ENCODE measurements around the gene HNRNPA3. TPM values are rescaled to one million over a fixed set of nuclear protein-coding genes. Genes with fewer than 3 reads are reported as not detected.

HNRNPA3 gene
- total and polyA plus RNA-seq, 2 of the 13 experiments (the other 11 are each of a cell fraction or from before 2014, with no cell fraction given), result 73.3 to 97.7 TPM

GRCh38 chr2:177264693-177265587 lies 52.3 kb downstream of the HNRNPA3 start, which contains the start of gene NFE2L2 (continued):
- TF ChIP-seq MLXIP (CRISPR knock-in tag; IDR thresholded peaks at IDR 0.05; ENCODE audit: borderline replicate concordance), result no peak; the same call in 1 of the 2 replicates
- TF ChIP-seq TEF (CRISPR knock-in tag; IDR thresholded peaks at IDR 0.05), result peak; percentile 21; the same call in 1 of the 2 replicates
- 0 out of 2 replicates have a peak, but pooled peaks have one; percentile 18 for TF ChIP-seq PAWR (CRISPR knock-in tag; IDR thresholded peaks at IDR 0.05; ENCODE audit: borderline replicate concordance)
- TF ChIP-seq DR1 (CRISPR knock-in tag; IDR thresholded peaks at IDR 0.05), result no peak; the same call in none of the 2 replicates
- peak; percentile 77 for TF ChIP-seq HNF1A (IDR thresholded peaks at IDR 0.05; ENCODE audit: low read depth)
- peak; percentile 90 for TF ChIP-seq HNF1A (CRISPR knock-in tag; IDR thresholded peaks at IDR 0.05; ENCODE audit: borderline replicate concordance)
- TF ChIP-seq SIN3A (IDR thresholded peaks at IDR 0.05; ENCODE audit: borderline replicate concordance, low read depth, low read length), result peak; percentile 43; the same call in 1 of the 2 replicates
- no peak for TF ChIP-seq NFE2L2 (IDR thresholded peaks at IDR 0.05; ENCODE audit: low read length)
- no peak; the same call in 1 of the 2 replicates for TF ChIP-seq ETV6 (CRISPR knock-in tag; conservative IDR thresholded peaks at IDR 0.05)
- no peak for TF ChIP-seq PRDM4 (CRISPR knock-in tag; IDR thresholded peaks at IDR 0.05; ENCODE audit: borderline replicate concordance)
- TF ChIP-seq ZNF510 (CRISPR knock-in tag; IDR thresholded peaks at IDR 0.05; ENCODE audit: low read depth), result peak; percentile 86; the same call in 1 of the 2 replicates
- no peak; the same call in 1 of the 2 replicates for TF ChIP-seq ZNF563 (CRISPR knock-in tag; IDR thresholded peaks at IDR 0.05)
- TF ChIP-seq JDP2 (CRISPR knock-in tag; IDR thresholded peaks at IDR 0.05; ENCODE audit: borderline replicate concordance), result peak; percentile 74; the same call in 1 of the 2 replicates

Measured in HepG2 (cell line).